Loucy (cell line): ENCODE results near the gene CRX.
A peak's percentile ranks its signal among the peaks of the same experiment; 100 is the strongest.

Experiments
- H2AFZ ChIP-seq: fragments of 200-600 bp; sonication (generic); 2 replicates; pipeline ENCODE4 v1.6.0; 2016; ENCODE audit warnings: antibody characterized with exemption, mild to moderate bottlenecking, low read length, moderate library complexity
- H3F3A ChIP-seq: fragments of 200-600 bp; 2 replicates; pipeline ENCODE4 v1.6.0; 2016; ENCODE audit warnings: antibody characterized with exemption, low read depth, mild to moderate bottlenecking
- H3K27me3 ChIP-seq: fragments of 200-600 bp; sonication (generic); 2 replicates; pipeline ENCODE4 v1.6.1; 2014; ENCODE audit warnings: low read length, mild to moderate bottlenecking; ENCODE audit not compliant: insufficient read depth, poor library complexity, severe bottlenecking
- H3K36me3 ChIP-seq: fragments of 200-600 bp; sonication (generic); 2 replicates; pipeline ENCODE4 v1.6.1; 2016; ENCODE audit warnings: low read length; ENCODE audit not compliant: insufficient read depth
- H3K4me1 ChIP-seq: fragments of 200-600 bp; sonication (generic); 2 replicates; pipeline ENCODE4 v1.5.1; 2014; ENCODE audit warnings: low read length, mild to moderate bottlenecking; ENCODE audit not compliant: insufficient read depth, poor library complexity, severe bottlenecking
- H3K4me2 ChIP-seq: fragments of 200-600 bp; sonication (generic); 2 replicates; pipeline ENCODE4 v1.6.0; 2014; ENCODE audit warnings: antibody characterized with exemption, low read length, low read depth, mild to moderate bottlenecking; ENCODE audit not compliant: poor library complexity, severe bottlenecking
- H3K4me3 ChIP-seq: fragments of 200-600 bp; sonication (generic); 2 replicates; pipeline ENCODE4 v1.5.1; 2014; ENCODE audit warnings: low read length, mild to moderate bottlenecking, mixed read lengths; ENCODE audit not compliant: poor library complexity, severe bottlenecking
- H3K79me2 ChIP-seq: fragments of 200-600 bp; sonication (generic); 2 replicates; pipeline ENCODE4 v1.6.1; 2014; ENCODE audit warnings: low read length; ENCODE audit not compliant: insufficient read depth
- H3K9ac ChIP-seq: fragments of 200-600 bp; sonication (generic); 2 replicates; pipeline ENCODE4 v1.6.0; 2014; ENCODE audit warnings: mild to moderate bottlenecking, low read depth, low read length, moderate library complexity; ENCODE audit not compliant: poor library complexity, severe bottlenecking
- H3K9me2 ChIP-seq: fragments of 200-600 bp; sonication (generic); replicated peaks from 2 replicates; pipeline ENCODE4 v1.6.1; 2016; ENCODE audit warnings: low read depth, low read length, mixed read lengths
- H3K9me3 ChIP-seq: fragments of 200-600 bp; sonication (generic); 2 replicates; pipeline ENCODE4 v1.6.1; 2014; ENCODE audit warnings: mild to moderate bottlenecking, antibody characterized with exemption, low read length, low read depth; ENCODE audit not compliant: insufficient read depth
- H4K20me1 ChIP-seq: fragments of 200-600 bp; sonication (generic); 2 replicates; pipeline ENCODE4 v1.6.0; 2014; ENCODE audit warnings: antibody characterized with exemption, low read length, mild to moderate bottlenecking; ENCODE audit not compliant: insufficient read depth, poor library complexity, severe bottlenecking
- EZH2phosphoT487 ChIP-seq: fragments of 200-600 bp; IDR thresholded peaks from 2 replicates; pipeline ENCODE4 v1.6.1; 2018; ENCODE audit warnings: antibody characterized with exemption, mild to moderate bottlenecking, moderate library complexity, borderline replicate concordance
- TF ChIP-seq, protein P1 (sequence below): fragments of 200-600 bp; sonication (generic); conservative IDR thresholded peaks from 2 replicates; pipeline ENCODE4 v1.5.1; 2014; ENCODE audit warnings: mild to moderate bottlenecking, antibody characterized with exemption, low read length

The CRX gene

DNA sequence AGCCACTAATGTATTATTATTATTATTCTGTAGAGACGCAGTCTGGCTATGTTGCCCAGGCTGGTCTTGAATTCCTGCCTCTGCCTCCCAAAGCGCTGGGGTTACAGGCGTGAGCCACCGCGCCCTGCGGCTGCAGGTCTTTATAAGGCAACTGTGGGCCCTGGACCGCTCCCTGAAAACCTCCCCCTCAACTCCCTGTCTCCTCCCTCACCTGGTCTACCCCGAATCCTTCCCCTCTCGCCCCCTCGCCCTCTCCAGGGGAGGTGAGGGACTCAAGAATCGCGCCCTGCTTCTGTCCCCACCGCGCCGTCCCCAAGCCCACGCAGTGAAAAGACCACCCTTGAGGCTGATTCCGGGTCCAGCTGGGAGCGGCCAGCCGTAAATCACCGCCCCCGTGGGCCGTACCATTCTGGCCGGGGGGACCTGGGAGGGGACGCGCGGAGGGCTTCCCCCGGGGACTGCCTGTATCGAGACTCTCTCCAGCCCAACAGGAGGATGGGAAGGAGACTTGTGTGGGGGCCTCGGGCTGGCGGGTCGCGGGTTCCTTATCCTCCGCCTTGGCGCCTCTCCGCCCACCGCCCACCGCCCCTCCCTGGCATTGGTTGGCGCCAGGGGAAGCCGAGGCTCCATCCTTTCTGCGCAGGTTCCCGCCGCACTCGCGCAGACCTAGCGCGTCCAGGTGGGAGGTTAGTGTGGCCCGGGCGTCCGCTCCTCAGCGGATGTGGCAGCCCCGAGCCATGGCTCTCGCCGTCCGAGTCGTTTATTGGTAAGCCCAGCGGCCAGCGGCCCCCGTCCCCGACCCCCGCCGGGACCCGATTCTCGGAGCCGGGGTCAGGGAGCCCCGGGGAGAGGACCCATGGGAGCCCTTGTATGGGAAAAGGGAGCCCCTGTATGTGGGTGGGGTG, 43.4 kb upstream of the CRX start, which contains the start of gene SELENOW:
Gene SELENOW (plus strand): TSS at position 655 of the 905 bp plus-strand sequence. CDS start 83 bp downstream, at position 738.
- Histone ChIP-seq H3K9me2 (no peaks in the 10 kb centered on the region), H3K9ac (peak within 1 kb of the TSS; percentile 97), H3K4me1 (peaks cover 18% of the 10 kb centered on the region), H3K4me3 (peak within 1 kb of the TSS; percentile 82), H2AFZ (peak within 1 kb of the TSS; percentile 82), H3K79me2 (peaks cover 39% of the 10 kb centered on the region), H3K4me2 (peak within 1 kb of the TSS; percentile 95), H3F3A (no peaks in the 10 kb centered on the region), H4K20me1 (peaks cover 20% of the 10 kb centered on the region), H3K27me3 (no peaks in the 10 kb centered on the region), H3K9me3 (no peaks in the 10 kb centered on the region), H3K36me3 (no peaks in the 10 kb centered on the region; the same call in 1 of the 2 replicates)
- no peak for TF ChIP-seq EZH2phosphoT487
- TF ChIP-seq, protein P1, sequence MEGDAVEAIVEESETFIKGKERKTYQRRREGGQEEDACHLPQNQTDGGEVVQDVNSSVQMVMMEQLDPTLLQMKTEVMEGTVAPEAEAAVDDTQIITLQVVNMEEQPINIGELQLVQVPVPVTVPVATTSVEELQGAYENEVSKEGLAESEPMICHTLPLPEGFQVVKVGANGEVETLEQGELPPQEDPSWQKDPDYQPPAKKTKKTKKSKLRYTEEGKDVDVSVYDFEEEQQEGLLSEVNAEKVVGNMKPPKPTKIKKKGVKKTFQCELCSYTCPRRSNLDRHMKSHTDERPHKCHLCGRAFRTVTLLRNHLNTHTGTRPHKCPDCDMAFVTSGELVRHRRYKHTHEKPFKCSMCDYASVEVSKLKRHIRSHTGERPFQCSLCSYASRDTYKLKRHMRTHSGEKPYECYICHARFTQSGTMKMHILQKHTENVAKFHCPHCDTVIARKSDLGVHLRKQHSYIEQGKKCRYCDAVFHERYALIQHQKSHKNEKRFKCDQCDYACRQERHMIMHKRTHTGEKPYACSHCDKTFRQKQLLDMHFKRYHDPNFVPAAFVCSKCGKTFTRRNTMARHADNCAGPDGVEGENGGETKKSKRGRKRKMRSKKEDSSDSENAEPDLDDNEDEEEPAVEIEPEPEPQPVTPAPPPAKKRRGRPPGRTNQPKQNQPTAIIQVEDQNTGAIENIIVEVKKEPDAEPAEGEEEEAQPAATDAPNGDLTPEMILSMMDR: no peak

DNA sequence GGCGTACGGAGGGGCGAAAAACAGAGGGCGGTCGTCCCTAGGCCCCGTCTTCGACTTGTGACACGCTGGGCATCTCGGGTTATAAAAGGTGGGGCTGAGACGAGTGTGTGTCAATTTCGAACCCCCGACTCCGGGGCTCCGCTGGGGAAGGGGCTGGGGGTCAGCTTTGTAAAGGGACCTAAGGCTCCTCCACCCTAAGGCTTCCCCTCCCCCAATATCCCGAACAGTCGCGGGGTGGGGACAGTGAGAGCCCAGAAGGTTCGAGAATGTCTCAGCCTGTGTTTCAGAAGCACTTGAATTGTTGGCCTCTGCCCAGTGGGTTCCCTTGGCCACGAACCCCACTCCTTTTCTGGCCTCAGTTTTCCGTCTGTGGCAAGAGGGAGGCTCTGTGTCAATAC, 42.8 kb upstream of the CRX start:
- Histone ChIP-seq H3K9me2 (no peaks in the 10 kb centered on the region), H2AFZ (peak overlapping the region; percentile 82), H3K27me3 (no peaks in the 10 kb centered on the region), H4K20me1 (peaks cover 20% of the 10 kb centered on the region), H3K9ac (peak overlapping the region; percentile 97), H3K36me3 (no peaks in the 10 kb centered on the region; the same call in 1 of the 2 replicates), H3K79me2 (peaks cover 39% of the 10 kb centered on the region), H3K9me3 (no peaks in the 10 kb centered on the region), H3K4me2 (peak overlapping the region; percentile 95), H3K4me1 (peaks cover 18% of the 10 kb centered on the region), H3K4me3 (peak overlapping the region; percentile 82), H3F3A (no peaks in the 10 kb centered on the region)
- TF ChIP-seq, protein P1: no peak
- TF ChIP-seq EZH2phosphoT487: no peak

DNA sequence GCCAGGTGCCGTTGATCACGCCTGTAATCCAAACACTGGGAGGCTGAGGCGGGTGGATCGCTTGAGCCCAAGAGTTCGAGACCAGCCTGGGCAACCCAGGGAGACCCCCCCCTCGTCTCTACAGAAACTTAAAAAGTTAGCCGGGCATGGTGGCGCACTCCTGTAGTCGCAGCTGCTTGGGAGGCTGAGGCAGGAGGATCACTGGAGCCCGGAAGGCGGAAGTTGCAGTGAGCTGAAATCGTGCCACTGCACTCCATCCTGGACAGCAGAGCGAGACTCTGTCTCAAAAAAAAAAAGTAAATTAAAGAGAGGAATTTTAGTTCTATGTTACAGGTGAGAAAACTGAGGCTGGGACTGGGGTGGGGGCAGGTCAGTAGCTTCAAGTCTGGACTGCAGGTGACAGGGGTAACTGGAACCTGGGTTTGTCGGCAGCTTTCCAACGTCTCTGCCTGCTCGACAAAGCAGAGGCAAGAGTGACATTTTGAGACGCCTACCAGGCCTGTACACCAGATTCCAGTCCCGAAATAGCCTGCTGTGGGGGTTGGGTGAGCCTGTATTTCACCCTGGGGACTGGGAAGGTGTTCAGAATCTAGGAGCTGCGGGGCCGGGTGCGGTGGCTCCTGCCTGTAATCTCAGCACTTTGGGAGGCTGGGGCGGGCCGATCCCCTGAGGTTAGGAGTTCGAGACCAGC, 42.1 kb upstream of the CRX start:
- no peaks in the 10 kb centered on the region; the same call in 1 of the 2 replicates for H3K36me3 ChIP-seq
- no peaks in the 10 kb centered on the region for H3K9me2 ChIP-seq
- H2AFZ ChIP-seq: no peak overlapping the region
- H3K27me3 ChIP-seq: no peaks in the 10 kb centered on the region
- H3K4me3 ChIP-seq: peak overlapping the region; percentile 82
- H3F3A ChIP-seq: no peaks in the 10 kb centered on the region
- H3K9me3 ChIP-seq: no peaks in the 10 kb centered on the region
- no peak for TF ChIP-seq EZH2phosphoT487
- TF ChIP-seq, protein P1: no peak
- H4K20me1 ChIP-seq: peaks cover 20% of the 10 kb centered on the region
- H3K4me1 ChIP-seq: peaks cover 18% of the 10 kb centered on the region
- peaks cover 39% of the 10 kb centered on the region for H3K79me2 ChIP-seq
- H3K4me2 ChIP-seq: peak overlapping the region; percentile 95
- peak overlapping the region; percentile 97 for H3K9ac ChIP-seq
